ENCODE data around the gene LIMA1.

LIMA1 gene

GRCh38 chr12:50214018-50214417 is 69.3 kb downstream of the LIMA1 start:
- FAIRE-seq, result no peak

- no peak for FAIRE-seq
Measured at GRCh38 chr12:50213439-50213838, 69.9 kb downstream of the LIMA1 start.

- no peak for FAIRE-seq
Measured at GRCh38 chr12:50212071-50212467, 71.3 kb downstream of the LIMA1 start.

GRCh38 chr12:50211392-50212070 is 71.8 kb downstream of the LIMA1 start:
- FAIRE-seq, result no peak

- no peak for FAIRE-seq
Measured at GRCh38 chr12:50207424-50207823, 75.9 kb downstream of the LIMA1 start.

GRCh38 chr12:50205648-50206047 is 77.7 kb downstream of the LIMA1 start:
- no peak for FAIRE-seq

GRCh38 chr12:50203691-50204090 is 79.6 kb downstream of the LIMA1 start:
- no peak for FAIRE-seq

- FAIRE-seq, result no peak
Measured at GRCh38 chr12:50201987-50202521, 81.3 kb downstream of the LIMA1 start.

- FAIRE-seq, result no peak
Measured at GRCh38 chr12:50200552-50201273, 82.6 kb downstream of the LIMA1 start.

GRCh38 chr12:50198829-50199228 is 84.5 kb downstream of the LIMA1 start:
- no peak for FAIRE-seq

GRCh38 chr12:50197297-50197727 is 86.0 kb downstream of the LIMA1 start:
- no peak for FAIRE-seq

GRCh38 chr12:50196537-50196936 is 86.8 kb downstream of the LIMA1 start:
- FAIRE-seq, result no peak

GRCh38 chr12:50195832-50196231 is 87.5 kb downstream of the LIMA1 start:
- FAIRE-seq, result no peak

GRCh38 chr12:50192908-50193307 is 90.4 kb downstream of the LIMA1 start:
- no peak for FAIRE-seq

- no peak for FAIRE-seq
Measured at GRCh38 chr12:50192236-50192635, 91.1 kb downstream of the LIMA1 start.

- FAIRE-seq, result no peak
Measured at GRCh38 chr12:50190859-50191258, 92.5 kb downstream of the LIMA1 start.

- no peak for FAIRE-seq
Measured at GRCh38 chr12:50188875-50189575, 94.3 kb downstream of the LIMA1 start.

- no peak for FAIRE-seq
Measured at GRCh38 chr12:50188241-50188781, 95.0 kb downstream of the LIMA1 start.

- FAIRE-seq, result no peak
Measured at GRCh38 chr12:50187084-50187900, 96.0 kb downstream of the LIMA1 start.

- no peak for FAIRE-seq
Measured at GRCh38 chr12:50186681-50187080, 96.6 kb downstream of the LIMA1 start.

- no peak for FAIRE-seq
Measured at GRCh38 chr12:50185970-50186663, 97.2 kb downstream of the LIMA1 start.
